Bone marrow (tissue), 2 donors: ENCODE measurements around the gene ZNF625.

Experiments used
- DNase-seq, 2 donors: peaks; one replicate each; lab custom pipeline; 2025; lab: John Stamatoyannopoulos, UW

Gene ZNF625

DNA sequence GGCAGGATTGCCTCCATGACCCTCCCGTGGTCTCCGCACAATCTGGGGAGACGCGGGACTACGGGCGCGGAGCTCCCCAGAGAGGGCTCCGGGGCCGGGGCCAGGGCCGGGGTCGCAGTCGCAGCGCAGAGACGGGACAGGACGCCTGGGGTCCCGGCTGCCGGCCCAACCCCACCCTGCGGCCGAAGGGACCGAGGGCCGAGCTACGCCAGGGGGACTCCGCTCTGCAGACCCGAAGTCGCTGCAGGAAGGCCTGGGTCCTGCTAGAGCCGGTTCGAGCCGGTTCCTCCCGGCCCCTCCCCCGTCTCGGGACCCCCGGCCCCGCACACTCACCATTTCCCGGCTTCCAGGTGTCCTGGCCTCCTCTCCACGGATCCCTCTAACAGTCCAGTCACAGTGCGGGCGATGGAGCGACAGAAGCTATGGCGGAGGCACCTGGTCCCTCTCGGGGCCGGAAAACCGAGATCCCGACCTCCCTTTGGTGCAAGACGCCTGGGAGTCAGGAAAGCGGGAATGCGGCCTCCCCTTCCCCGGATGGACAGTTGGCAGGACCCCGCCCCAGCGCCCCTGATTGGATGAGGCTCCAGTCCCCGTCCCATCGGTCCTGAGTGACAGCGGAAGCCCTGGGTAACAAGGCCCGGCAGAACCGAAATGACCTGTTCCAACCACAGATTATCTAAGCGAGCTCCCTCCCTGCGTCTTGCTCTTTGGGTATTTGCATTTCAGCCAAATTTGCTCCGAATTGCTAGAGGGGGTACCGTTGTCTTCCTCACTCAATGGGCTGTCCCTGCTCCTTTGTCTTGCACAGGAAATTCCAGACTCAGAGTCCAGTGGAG, at the start of gene ZNF625:
Gene ZNF625 (minus strand): TSS at position 512 of the 836 bp plus-strand sequence. CDS start 176 bp downstream, at position 336.
- DNase-seq: peak in 1 of 2 donors; percentile 57

DNA sequence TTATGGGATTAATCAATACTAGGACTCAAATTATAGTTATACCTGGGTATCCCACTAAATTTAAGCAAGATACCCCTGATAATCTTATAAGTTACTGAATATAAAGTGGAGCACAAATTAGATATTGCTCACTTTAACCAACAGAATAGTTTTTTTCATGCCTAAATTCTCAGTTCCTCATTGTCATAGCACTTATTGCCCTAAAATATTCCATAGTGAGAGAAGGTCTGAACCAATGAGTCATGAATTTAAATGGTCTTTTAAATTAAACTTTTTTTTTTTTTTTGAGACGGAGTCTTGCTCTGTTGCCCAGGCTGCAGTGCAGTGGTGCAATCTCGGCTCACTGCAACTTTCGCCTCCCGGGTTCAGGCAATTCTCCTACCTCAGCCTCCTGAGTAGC, 48.8 kb upstream of the ZNF625 start:
- DNase-seq: no peak

DNA sequence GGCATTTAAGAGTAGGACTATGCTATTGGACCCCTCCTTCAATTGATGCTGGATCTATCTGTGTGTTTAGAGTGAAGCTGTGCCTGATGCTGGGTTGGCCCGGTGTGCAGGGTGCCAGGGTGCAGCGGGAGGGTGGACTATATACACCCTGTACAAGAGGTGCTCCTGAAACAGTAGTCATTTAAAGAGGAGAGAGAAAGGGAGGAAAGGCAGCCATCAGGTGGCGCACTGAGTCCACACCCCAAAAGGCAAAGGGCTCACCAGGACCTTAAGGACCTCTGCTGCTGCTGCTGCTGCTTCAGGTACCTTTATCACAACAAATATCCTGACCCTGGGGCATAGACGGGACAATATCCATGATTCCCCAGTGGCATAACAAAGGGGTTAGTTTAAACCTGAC, 45.7 kb upstream of the ZNF625 start:
- DNase-seq: no peak

DNA sequence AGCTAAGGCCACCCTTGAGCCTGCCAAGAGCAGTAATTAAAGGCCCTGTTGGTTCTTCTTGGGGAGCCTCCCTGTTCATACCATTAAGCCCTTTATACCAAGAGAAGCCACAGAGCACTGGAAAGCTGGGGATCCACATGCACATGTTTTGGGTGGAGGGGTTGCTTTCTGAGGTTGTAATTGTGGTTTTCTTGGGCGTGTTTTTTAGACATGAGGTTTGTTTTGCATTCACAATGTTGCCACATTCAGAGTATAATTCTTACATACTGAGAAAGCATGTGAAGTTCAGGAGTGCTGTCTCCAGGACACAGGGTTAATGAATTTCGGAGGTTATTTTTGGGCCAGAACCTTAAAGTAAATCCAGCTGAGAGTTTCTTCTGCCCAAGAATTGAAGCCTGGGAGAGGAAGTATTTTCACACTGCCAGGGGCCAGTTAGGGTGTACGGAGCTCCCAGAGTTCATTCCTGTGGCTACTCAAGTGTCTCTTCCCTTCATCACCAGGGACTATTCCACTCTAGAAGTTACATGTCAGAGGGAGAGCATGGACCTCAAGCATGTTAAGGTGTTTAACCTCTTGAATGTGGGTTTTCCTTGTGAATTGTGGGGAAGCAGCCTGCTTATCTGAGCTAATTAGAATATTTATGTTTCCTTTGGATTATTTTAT, 43.4 kb upstream of the ZNF625 start:
- DNase-seq: no peak

DNA sequence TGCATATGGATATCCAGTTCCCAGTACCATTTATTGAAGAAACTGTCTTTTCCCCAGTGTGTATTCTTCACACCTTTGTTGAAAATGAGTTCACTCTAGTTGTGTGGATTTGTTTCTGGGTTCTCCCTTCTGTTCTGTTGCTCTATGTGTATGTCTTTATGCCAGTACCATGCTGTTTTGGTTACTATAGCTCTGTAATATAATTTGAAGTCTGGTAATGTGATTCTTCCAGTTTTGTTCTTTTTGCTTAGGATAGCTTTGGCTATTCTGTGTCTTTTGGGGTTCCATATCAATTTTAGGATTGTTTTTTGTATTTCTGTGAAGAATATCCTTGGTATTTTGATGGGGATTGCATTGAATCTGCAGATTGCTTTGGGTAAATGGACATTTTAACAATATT, 41.6 kb upstream of the ZNF625 start:
- DNase-seq: no peak

DNA sequence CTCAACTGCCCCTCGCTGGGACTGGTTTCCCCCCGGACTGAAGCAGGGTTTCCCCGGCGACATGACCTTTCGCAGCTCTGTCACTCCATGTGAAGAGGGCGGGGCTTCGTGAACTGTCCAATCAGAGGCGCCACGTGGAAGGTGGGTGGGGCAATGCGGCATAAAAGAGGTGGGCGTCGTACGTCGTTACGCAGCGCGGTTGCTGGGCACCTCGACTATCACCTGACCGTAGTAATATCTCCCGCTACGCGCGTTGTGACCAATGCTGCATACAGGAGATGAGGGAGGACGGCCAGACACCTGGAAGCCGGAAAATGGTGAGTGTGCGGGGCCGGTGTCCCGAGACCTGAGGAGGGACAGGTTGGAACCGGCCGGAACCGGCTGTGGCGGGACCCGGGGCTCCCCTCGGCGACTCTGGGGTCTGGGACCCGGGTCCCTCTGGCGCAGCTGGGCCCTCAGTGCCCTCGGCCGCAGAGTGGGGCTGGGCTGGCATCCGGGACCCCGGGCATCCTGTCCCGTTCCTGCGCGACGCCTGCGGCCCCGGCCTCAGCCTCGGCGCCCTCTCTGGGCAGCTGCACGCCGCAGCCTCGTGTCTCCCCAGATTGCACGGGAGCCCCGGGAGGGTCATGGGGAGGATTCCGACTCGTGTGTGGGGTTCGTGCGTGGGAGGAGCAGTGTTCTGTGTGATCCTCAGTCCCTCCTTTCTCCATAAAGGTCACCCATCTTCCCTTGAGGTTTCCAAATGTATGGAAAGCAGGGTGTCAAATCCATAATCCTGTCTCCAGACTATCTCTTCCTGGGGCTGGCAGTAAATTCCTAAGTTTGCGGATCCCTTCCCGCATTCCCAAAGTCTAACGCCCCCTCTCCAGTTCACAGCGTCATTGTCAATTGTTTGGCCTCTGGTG, 38.5 kb upstream of the ZNF625 start:
- DNase-seq: no peak

DNA sequence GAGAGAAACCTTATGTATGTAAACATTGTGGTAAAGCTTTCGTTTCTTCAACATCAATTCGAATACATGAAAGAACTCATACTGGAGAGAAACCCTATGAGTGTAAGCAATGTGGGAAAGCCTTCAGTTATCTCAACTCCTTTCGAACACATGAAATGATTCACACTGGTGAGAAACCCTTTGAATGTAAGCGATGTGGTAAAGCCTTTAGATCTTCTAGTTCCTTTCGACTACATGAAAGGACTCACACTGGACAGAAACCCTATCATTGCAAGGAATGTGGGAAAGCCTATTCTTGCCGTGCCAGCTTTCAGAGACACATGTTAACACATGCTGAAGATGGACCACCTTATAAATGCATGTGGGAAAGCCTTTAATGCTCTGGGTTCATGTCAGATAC, 31.1 kb upstream of the ZNF625 start:
- no peak for DNase-seq

DNA sequence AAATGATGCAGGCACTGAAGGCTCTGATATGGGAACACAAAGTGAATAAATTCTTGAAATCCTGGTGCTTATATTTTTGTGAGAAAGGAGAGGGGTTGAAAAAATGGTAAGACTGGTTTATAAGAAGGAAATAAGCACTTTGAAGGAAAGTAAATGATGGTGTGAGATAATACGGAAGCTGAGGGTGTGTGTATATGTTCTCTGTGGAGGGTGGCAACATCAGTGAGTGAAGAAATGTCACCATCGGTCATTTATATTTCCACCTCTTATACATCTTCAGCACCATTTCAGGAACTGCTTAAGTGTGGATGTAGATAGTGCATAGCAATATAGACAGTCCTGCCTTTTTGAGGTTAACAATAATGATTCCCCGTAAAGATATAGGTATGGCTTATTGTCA, 23.8 kb upstream of the ZNF625 start:
- DNase-seq: no peak

DNA sequence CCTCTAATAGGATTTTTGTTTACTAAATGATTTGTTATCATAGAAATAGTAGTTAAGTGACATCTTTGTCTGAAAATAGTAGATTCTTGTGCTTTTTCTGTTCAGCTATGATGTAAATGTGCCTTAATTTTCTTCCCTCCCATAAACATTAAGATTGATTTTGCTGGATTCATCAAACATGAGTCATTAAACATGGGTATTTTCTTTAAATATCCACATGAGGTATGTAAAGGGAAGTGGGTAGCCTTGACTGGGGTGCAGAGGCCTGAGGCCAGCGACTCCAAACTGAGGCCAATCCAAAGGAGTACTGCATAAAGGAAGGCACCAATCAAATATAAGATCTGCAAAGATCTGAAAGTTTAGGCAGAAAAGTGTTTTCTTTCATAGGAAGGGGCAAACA, 10.1 kb upstream of the ZNF625 start:
- DNase-seq: no peak

DNA sequence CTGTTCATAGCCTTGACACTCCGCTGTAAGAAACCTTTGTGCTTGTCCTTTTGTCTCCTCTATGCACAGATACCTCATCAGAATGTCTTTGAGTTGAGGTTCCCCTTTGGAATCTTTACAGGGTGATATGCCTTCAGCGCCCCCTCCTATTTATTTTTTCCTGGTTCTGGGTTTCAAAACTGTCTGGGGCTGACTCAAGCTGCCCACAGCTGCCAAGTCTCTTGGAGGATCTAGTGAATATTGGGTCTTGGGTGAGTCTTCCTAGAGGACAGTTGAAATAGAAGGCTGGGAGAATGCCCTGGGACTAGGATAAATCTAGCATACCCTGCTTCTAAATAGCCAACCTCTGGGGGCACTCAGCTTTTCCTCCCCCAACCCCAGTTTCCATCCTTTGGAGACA, 7.3 kb upstream of the ZNF625 start:
- no peak for DNase-seq

DNA sequence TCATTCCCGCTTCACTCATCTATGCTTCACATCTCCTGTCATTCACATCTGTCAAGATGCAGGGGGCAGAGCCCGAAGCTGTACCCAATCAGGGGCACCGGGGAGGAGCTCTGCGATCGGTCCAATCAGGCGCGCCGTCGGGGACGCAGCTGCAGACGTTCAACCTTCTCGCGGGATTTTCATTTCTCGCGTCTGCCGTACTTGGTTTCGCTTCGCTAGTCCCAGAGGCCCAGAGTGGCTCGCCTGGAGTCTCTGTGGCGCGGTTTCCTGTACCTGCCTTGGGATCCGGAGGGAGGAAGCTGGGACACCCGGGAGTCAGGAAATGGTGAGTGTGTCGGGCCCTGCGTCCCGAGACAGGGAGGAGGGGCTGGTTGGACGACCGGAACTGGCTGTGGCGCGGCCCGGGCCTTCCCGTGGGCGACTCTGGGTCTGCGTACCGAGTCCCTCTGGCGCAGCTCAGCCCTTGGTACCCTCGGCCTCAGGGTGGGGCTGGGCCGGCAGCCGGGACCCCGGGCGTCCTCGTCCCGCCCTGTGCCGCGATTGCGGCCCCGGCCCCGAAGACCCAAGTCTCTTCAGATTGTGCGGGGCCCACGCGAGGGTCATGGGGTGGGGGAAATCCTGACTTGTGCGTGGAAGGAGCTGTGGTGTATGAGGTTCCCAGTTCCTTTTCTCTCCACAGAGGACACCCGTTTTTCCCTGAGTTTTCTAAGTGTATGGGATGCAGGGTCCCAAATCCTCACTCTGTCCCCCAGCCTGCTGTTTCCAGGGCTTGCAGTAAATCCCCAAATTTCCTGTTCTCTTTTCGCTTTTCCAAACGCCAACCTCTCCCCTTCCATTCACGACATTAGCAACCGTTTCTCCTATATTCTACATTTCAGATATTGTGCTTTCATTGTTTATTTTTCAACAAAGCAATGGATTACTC, 6.6 kb upstream of the ZNF625 start, which contains the start of gene ZNF136:
Gene ZNF136 (plus strand): TSS at position 215 of the 925 bp plus-strand sequence. CDS start 108 bp downstream, at position 323.
- peak; percentile 77 to 92 for DNase-seq

DNA sequence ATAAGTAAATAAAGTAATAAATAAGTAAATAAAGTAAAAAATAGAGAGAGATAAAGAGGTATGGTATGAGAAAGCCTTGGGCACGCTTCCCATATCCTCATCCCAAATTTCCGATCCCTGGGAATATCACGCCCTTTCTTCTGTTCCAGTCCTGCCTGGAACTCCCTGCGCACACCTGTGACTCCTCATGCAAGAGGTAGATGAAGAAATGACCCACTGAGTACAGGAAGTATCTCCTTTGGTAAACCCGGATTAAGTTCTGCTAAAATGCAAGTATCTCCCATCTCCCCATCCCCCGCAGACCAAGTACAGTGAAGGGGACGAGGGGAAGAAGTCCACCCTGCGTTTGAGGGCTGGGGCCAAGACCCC, 6.0 kb upstream of the ZNF625 start:
- no peak for DNase-seq

DNA sequence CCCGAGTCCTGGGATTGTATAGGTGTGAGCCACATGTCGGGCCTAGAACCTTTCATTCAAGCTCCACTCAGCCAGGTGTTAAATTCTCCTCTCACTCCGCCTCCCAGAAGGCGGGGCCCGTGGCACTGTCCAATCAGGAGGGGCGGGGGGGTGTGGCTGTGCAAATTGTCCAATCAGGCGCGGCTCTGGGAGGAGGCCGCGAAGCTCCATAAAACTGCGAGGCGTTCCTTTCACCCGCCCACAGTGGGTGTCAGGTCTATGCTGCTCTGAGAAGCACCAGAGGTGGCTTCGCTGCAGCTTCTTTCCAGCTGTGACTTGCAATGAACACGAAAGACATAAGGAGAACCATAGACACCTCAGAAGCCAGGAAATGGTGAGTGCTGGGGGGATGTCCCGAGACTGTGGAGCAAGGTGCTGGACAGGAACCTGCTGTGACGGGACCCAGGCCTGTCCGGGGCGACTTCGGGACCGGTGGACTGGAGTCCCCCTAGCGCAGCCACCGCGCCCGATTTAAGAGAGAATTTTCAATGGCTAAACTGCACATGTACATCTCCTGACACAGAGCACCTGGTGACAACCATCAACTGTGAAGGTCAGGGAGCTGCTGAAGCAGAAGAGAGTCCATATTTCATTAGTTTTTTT, 3.4 kb upstream of the ZNF625 start:
- no peak for DNase-seq

DNA sequence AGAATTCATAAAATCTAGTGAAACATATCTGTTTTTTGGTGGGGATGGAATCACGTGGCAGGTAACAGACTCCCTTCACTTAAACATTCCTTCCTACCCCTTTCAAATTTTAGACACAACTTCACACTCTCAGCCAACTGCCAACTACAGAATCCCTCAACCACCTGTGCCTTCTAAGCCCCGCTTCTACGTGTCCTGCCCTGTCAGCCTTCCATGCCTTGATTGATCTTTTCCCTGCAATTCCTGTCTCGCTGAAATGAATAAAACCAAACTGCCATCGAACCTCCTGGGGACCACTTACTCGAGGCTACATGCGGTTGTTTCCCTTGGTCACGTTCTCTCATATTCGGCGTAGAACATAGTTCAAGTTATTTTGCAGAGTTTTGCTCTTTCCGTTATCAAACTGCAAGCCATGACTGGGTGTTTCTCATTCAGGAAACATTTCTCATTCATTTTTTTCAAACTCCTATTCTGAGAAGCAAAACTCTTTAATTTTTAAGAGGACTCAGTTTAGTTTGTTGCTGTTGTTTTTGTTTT, 1.1 kb downstream of the ZNF625 start:
- no peak for DNase-seq

DNA sequence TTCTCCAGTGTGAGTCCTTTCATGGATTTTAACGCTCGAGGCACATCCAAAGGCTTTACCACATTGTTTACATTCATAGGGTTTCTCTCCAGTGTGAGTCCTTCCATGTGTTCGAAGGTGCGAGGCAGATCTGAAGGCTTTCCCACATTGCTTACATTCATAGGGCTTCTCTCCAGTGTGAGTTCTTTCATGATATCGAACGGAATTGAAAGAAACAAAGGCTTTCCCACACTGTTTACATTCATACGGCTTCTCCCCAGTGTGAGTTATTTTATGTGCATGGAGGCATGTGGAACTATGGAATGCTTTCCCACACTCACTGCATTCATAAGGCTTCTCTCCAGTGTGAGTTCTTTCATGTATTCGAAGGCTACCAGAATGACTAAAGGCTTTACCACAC, 11.2 kb downstream of the ZNF625 start:
- DNase-seq: no peak

DNA sequence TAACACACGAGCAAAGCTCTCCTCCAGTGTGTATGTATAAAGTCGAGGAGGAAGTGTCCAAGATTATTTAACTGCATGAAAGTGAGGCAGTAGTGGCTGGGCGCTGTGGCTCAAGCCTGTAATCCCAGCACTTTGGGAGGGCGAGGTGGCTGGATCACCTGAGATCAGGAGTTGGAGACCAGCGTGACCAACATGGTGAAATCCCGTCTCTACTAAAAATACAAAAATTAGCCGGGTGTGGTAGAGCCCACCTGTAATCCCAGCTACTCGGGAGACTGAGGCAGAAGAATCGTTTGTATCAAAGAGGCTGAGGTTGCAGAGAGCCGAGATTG, 15.2 kb downstream of the ZNF625 start:
- no peak for DNase-seq

DNA sequence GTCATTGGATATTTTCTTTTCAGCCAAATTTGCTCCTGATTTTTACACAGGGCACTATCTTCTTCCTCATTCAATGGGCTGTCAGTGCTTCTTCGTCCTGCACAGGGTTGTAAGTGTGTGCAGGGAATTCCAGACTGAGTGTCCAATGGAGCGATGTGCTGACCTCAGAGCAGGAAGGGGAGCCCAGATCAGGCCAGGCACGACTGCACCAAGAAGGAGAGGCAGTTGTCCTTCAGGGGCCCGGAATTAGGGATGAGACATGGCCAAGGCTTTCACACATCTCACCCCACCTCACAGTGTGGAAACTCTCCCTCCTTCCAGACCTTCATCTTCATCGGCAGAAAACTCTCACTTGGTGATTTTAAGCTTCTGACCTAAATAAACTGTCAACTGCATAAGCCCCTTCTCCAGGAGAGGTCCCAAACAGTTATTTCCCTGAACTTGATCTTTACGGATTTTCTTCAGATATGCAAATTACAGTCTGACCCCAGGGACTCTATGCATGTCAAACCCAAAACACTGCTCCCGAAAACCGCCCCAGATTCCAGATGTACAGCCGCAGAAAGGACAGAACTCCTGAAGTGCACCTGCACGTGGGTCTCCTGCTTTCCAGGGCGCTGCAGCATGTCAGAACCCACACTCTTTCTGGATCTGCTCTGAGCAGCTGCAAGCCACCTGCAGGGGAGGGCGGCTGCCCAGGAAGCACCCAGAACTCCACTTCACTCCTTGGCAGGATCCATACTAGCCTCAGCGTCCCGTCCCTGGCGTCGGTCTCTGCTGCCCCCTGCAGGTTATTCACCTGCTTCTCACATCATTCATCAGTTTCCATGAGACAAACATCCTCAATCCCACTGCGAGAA, 15.8 kb downstream of the ZNF625 start:
- peak; percentile 54 to 73 for DNase-seq

DNA sequence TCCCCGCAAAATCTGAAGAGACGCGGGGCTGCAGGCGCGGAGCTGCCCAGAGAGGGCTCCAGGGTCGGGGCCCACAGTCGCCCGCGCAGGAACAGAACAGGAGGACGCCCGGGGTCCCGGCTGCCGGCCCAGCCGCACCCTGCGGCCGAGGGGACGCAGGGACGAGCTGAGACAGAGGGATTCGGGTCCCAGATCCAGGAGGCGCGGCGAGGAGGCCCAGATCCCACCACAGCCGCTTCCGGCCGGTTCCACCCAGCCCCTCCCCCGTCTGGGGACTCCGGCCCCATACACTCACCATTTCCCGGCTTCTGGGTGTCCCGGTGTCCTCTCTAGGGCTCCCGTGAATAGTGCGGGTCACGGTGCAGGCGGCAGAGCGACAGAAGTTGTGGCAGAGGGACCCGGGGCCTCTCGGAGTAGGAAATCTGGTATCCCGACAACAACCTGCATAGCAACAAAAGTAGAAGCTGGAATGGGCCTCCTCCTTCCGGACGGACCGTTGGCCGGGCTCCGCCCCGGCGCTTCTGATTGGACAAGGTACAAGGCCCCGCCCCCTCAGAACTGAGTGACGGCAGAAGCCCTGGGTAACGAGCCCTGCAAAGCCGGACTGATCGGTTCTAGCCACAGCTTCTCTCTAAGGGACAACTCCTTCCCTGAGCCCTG, 16.5 kb downstream of the ZNF625 start, which contains the start of gene ZNF20:
Gene ZNF20 (minus strand): TSS at position 466 of the 660 bp plus-strand sequence. CDS start 168 bp downstream, at position 298.
- peak; percentile 60 to 77 for DNase-seq

DNA sequence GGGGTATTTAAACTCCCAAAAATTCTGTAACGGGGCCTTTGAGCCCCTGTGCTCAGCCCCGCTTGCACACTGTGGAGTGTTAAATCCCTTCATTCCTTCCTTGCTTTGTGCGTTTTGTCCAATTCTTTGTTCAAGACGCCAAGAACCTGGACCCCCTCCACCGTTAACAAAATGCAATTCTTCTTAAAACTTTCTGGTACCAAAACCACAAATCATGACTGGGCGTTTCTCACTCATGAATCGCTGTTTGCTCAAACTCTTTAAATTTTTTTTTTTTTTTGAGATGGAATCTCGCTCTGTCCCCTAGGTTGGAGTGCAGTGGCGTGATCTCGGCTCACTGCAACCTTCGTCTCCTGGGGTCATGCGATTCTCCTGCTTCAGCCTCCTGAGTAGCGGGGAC, 17.3 kb downstream of the ZNF625 start:
- no peak for DNase-seq
